22Rv1 (cell line): ENCODE measurements around the gene IRF7.

Experiments used
- H3K27ac ChIP-seq: fragments of 450-650 bp; 2 replicates; pipeline ENCODE4 v1.5.1; 2017
- ZFX ChIP-seq: fragments of 450-650 bp; IDR thresholded peaks from 2 replicates; pipeline ENCODE4 v1.6.1; 2017; ENCODE audit warnings: antibody characterized with exemption, borderline replicate concordance
- TF ChIP-seq, protein P1 (sequence below): fragments of 450-650 bp; IDR thresholded peaks from 2 replicates; pipeline ENCODE4 v1.5.1; 2017; ENCODE audit warnings: mild to moderate bottlenecking

IRF7 gene

DNA sequence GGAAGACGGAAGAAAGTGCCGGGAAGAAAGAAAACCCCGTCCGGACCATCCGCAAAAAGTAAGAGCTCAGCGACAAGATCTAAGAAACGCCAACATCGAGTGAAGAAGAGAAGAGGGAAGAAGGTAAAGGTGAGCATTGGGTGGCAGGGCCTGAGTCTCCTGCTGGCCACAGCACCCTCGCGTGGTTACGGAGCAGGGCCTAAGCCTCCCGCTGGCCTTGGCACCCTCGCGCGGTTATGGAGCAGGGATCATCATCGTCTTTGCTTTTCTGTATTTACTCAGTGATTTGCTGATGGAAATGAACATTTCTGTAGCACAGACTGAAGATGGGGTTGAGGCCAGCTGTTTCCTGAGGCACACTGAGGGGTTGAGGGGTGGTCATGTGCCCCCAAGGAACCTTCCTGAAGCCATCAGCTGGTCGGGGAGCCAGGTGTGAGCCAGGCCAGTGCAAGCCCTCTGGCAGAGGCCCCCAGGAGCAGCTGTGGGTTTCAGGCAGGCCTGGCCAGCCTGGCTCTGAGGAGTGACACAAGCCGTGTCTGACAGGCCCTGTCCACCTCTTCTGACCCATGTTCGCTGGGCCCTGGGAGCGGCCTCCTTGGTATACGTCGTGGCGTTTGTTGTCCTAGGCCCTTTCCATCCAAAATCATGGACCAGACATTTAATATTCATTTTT, 14.0 kb downstream of the IRF7 start:
- TF ChIP-seq, protein P1, sequence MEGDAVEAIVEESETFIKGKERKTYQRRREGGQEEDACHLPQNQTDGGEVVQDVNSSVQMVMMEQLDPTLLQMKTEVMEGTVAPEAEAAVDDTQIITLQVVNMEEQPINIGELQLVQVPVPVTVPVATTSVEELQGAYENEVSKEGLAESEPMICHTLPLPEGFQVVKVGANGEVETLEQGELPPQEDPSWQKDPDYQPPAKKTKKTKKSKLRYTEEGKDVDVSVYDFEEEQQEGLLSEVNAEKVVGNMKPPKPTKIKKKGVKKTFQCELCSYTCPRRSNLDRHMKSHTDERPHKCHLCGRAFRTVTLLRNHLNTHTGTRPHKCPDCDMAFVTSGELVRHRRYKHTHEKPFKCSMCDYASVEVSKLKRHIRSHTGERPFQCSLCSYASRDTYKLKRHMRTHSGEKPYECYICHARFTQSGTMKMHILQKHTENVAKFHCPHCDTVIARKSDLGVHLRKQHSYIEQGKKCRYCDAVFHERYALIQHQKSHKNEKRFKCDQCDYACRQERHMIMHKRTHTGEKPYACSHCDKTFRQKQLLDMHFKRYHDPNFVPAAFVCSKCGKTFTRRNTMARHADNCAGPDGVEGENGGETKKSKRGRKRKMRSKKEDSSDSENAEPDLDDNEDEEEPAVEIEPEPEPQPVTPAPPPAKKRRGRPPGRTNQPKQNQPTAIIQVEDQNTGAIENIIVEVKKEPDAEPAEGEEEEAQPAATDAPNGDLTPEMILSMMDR = no peak
- no peak for TF ChIP-seq ZFX
- no peak overlapping the region for H3K27ac ChIP-seq

DNA sequence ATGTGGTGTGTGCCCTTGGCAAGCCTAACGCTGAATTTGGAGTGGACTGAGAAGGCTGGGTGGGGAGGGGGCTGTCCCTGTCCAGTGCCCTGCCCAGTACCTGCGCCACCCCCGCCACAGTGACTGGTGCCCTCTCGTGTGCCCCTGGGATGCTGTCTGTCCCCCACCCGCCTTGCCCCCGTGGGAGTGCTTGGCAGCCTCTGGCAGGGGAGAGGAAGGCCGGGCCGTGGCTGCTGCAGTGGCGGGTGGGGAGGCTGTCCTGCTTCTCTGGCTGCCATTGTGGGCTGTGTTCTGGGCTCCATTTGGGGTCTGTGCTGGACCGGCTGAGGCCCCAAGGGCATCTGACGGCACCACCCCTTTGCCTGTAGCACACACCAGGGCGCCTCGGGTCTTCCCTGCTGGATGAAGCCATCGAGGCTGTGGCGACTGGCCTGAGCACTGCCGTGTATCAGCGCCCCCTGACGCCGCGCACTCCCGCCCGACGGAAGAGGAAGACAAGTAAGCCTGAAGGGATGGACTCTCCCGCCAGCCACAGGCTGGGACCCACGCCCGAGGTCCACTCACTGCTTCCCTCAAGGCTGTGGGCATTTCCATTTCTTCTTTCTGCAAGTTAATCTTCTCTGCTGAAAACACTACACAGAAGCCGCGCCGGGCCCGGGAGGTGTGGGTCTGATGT, 17.6 kb downstream of the IRF7 start:
- TF ChIP-seq, protein P1 = no peak
- TF ChIP-seq ZFX = no peak
- H3K27ac ChIP-seq = no peak overlapping the region

DNA sequence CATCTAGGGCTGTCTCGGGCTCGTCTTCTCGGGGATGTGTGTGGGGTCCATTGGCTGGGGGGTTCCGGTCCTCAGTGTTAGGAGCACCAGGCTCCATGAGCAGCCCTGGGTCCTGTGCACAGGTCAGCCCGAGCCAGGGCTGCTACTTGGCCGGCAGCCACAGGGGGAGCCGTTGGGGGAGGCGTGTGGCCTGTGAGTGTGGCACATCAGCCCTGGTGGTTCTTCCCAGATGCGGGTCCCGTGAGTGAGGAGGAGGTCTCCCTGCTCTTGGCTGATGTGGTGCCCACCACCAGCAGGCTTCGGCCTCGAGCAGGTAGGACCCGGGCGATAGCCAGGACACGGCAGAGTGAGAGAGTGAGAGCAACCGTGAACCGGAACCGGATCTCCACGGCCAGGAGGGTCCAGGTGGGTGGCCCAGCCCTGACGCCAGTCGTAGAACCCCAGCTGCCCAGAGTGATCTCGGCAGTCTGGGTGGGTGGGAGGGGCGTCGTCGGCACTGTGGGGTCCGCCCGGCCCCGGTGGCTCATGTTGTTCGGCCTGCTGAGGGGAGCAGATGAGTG, 18.5 kb downstream of the IRF7 start:
- H3K27ac ChIP-seq = no peak overlapping the region
- no peak for TF ChIP-seq ZFX
- TF ChIP-seq, protein P1 = no peak

DNA sequence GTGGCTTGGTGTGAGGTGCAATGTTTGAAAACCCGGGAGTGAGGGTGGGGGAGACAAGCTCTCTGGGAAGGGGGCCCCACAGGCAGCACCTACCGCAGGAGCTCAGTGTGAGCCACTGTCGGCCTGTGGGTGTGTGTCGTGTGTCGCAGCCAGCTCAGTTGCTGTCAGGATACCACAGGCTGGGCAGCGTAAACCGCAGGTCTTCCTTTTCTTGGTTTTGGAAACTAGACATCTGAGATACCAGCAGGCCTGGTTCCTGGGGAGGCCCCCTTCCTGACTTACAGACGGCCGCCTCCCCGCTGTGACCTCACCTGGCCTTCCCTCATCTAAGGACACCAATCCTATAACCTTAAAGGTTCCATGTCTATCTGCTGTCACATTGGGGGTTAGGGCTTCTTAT, 19.4 kb downstream of the IRF7 start:
- TF ChIP-seq, protein P1 = no peak
- no peak for TF ChIP-seq ZFX
- no peak overlapping the region for H3K27ac ChIP-seq

DNA sequence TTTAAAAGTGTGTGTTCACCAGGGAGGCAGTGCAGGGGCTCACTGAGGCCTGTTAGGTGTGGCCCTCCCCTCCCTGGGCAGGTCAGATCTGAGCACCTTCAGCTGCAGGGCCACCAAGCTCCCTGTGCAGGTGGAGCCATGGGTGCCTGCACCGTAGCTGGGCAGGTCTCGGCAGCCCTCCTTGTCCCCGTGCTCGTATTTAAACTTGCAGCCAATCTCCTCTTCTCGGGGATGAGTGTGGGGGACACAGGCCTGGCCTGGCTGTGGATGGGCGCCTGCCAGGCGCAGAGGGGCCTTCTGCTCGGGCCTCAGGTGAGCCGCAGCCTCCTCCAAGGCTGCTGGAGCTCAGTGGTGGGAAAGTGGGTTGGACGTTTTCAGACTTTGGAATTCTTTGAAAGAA, 20.4 kb downstream of the IRF7 start:
- no peak overlapping the region for H3K27ac ChIP-seq
- TF ChIP-seq, protein P1 = no peak
- TF ChIP-seq ZFX = no peak

DNA sequence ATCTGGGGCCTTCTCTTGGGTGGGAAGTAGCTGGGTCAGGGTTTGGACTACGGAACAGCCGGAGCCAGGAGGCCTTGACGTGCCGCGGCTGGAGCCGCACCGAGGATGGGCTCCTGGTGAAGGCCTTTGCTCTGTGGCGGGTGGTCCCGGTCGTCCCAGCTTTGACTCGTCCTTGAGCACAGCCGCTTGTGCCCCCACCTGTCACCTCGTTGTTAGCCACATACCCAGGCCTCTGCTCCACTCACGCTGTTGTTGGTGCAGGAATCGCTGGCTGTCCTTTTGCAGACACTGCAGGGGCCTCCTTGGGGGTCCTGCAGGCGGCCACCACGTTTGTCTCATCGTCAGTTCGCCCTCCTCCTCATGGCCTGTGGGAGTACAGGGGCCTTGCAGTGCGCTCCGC, 22.4 kb downstream of the IRF7 start:
- TF ChIP-seq ZFX = no peak
- TF ChIP-seq, protein P1 = no peak
- no peak overlapping the region for H3K27ac ChIP-seq

DNA sequence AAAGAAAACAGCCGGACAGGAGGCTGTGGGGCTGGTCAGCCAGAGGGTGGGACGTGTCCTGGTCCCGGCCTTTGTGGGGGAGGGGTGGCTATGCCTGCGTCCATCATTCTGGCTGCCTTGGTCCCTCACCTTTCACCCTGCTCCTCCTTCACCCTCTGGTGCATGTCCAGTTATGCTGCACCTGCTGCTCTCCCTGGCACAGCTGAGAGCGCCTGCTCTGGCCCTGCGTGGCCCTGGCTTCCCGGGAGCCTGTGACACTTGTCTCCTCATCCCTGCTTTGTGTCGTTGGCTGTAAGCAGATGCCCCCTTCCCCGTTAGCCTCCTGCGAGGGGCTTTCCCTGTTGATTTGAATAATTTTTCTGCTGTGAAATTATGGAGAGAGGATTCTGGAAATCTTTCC, 22.8 kb downstream of the IRF7 start:
- no peak for TF ChIP-seq ZFX
- TF ChIP-seq, protein P1 = no peak
- H3K27ac ChIP-seq = no peak overlapping the region
